H1 (cell line): ENCODE measurements around the gene ALG1.

ENCODE experiments used
- CTCF ChIP-seq, 3 experiments: IDR thresholded peaks; 1 replicate in 2 of 3; 2 replicates in 1 of 3; pipeline versions ENCODE4 v1.5.1 to v1.6.1; 2011; ENCODE audit warnings: low read length in 3 of 3, mild to moderate bottlenecking in 3 of 3, inconsistent platforms in 2 of 3, low read depth in 1 of 3, moderate library complexity in 1 of 3; ENCODE audit not compliant: insufficient read depth in 1 of 3; ENCODE audit errors: control extremely low read depth in 1 of 3
- POLR2A ChIP-seq, 2 experiments: IDR thresholded peaks; 1 replicate in 1 of 2; 2 replicates in 1 of 2; pipeline ENCODE4 v1.6.1; 2011; ENCODE audit warnings: low read depth in 2 of 2, low read length in 2 of 2, mild to moderate bottlenecking in 2 of 2; ENCODE audit errors: control extremely low read depth in 1 of 2
- SRF ChIP-seq: IDR thresholded peaks from 2 replicates; pipeline ENCODE4 v1.6.1; 2011; ENCODE audit warnings: mild to moderate bottlenecking, low read depth, low read length, moderate library complexity

GRCh38 chr16:5035909-5036227 is 35.8 kb upstream of the ALG1 start:
- no peak for TF ChIP-seq SRF
- no peak for TF ChIP-seq POLR2A (IDR thresholded peaks at IDR 0.05; ENCODE audit: control extremely low read depth in 1 of 2, low read depth in 2 of 2, low read length in 2 of 2)
- TF ChIP-seq CTCF (IDR thresholded peaks at IDR 0.05; ENCODE audit: control extremely low read depth in 1 of 3, insufficient read depth in 1 of 3, low read depth in 1 of 3, low read length in 3 of 3): no peak
